Thyroid gland (tissue), 4 donors: ENCODE measurements around the gene CTDNEP1. TPM values are rescaled to one million over a fixed set of nuclear protein-coding genes. Genes with fewer than 3 reads are reported as not detected.

ENCODE experiments used
- DNase-seq, 2 donors: peaks; one replicate each; pipeline ENCODE4 v3.0.0-alpha.2; 2019
- H3K27ac ChIP-seq, 3 donors: fragments of 200-600 bp; sonication (generic); 1 replicate in 2 of 3; 2 replicates in 1 of 3; pipeline ENCODE4 v1.5.1; 2016 to 2019; ENCODE audit warnings: mild to moderate bottlenecking in 1 of 3, moderate library complexity in 1 of 3
- H3K27me3 ChIP-seq: fragments of 200-600 bp; sonication (generic); one replicate; pipeline ENCODE4 v1.5.1; 2019
- H3K36me3 ChIP-seq, 2 donors: fragments of 200-600 bp; sonication (generic); one replicate each; pipeline ENCODE4 v1.5.1; 2016 to 2019
- H3K4me1 ChIP-seq, 2 donors: fragments of 200-600 bp; sonication (generic); one replicate each; pipeline ENCODE4 v1.5.1; 2017 to 2019
- H3K4me3 ChIP-seq, 3 donors: fragments of 200-600 bp; sonication (generic); replicated peaks in 1 of 3; 1 replicate in 2 of 3; 2 replicates in 1 of 3; pipeline ENCODE4 v1.5.1; 2016; ENCODE audit warnings: mild to moderate bottlenecking in 1 of 3
- H3K9me3 ChIP-seq: fragments of 200-600 bp; sonication (generic); one replicate; pipeline ENCODE4 v1.5.1; 2017
- CTCF ChIP-seq, 6 experiments: fragments of 200-600 bp in 3 of 6; fragments of 450-650 bp in 3 of 6; sonication (generic) in 3 of 6; IDR thresholded peaks; one replicate each; pipeline ENCODE4 v1.5.1; 2016 to 2019; ENCODE audit warnings: antibody characterized with exemption in 6 of 6, mild to moderate bottlenecking in 2 of 6, inconsistent platforms in 1 of 6, moderate library complexity in 1 of 6
- POLR2A ChIP-seq, 2 donors: fragments of 450-650 bp; IDR thresholded peaks; one replicate each; pipeline ENCODE4 v1.6.1; 2017; ENCODE audit warnings: antibody characterized with exemption in 2 of 2, mild to moderate bottlenecking in 2 of 2, moderate library complexity in 1 of 2
- WGBS, 2 donors: methylation state at CpG; one replicate each; pipeline ENCODE4 v1.1.5; 2017; 5-methylcytosine and 5-hydroxymethylcytosine counted together
- intact Hi-C: fragments of 100-400 bp; cut with DNase I; formaldehyde crosslinking; loops from one replicate; pipeline ENCODE4 v1.15.1; 2023
- total RNA-seq, 4 donors: library from RNA; depleted of rRNA; stranded (reverse); fragments of >200 nt; gene quantifications; one replicate each; pipeline ENCODE4 v1.2.3, GENCODE V29; 2016

CTDNEP1 gene
- total RNA-seq, 4 donors from 2014 or later: 35.1 to 70.4 (median 48.4) TPM

- 2 to 3% methylated on average over 17 to 22 of the region's 55 CpGs for WGBS, 2 donors
Observed at GRCh38 chr17:7252176-7253043, 876 bp upstream of the CTDNEP1 start, which contains the start of gene ELP5. ELP5 (plus strand) TSS chr17:7252215; CDS start chr17:7252551, 336 bp downstream.

GRCh38 chr17:7250695-7251627 is 573 bp downstream of the CTDNEP1 start:
- Histone ChIP-seq H3K4me3 (peak overlapping the region; percentile 71 to 98 (median 86)), H3K36me3 (peaks cover 14 to 16% of the 10 kb centered on the region in 2 donors), H3K27me3 (no peaks in the 10 kb centered on the region), H3K9me3 (no peaks in the 10 kb centered on the region), H3K27ac (peak overlapping the region; percentile 98 to 100 (median 98)), H3K4me1 (peaks cover 20 to 32% of the 10 kb centered on the region in 2 donors)
- no peak for DNase-seq
- 2 to 4% methylated on average over 15 to 16 of the region's 55 CpGs for WGBS, 2 donors
- no peak for TF ChIP-seq POLR2A (IDR thresholded peaks at IDR 0.05)
- no peak for TF ChIP-seq CTCF (IDR thresholded peaks at IDR 0.05)
- intact Hi-C loops: no loop called here

More at GRCh38 chr17:7252176-7253043, 876 bp upstream of the CTDNEP1 start, which contains the start of gene ELP5:
- H3K36me3 ChIP-seq: peaks cover 13 to 24% of the 10 kb centered on the region in 2 donors
- TF ChIP-seq POLR2A (IDR thresholded peaks at IDR 0.05) (peak; percentile 39 to 77), CTCF (IDR thresholded peaks at IDR 0.05) (peak in 5 of 6 experiments; percentile 14 to 34 (median 25))
- peak; percentile 94 to 95 for DNase-seq
- H3K9me3 ChIP-seq: no peaks in the 10 kb centered on the region
- intact Hi-C loops: no loop called here
- H3K4me1 ChIP-seq: peaks cover 20 to 32% of the 10 kb centered on the region in 2 donors
- H3K4me3 ChIP-seq: peak within 1 kb of the TSS; percentile 71 to 98 (median 86)
- peak within 1 kb of the TSS; percentile 98 to 100 (median 98) for H3K27ac ChIP-seq
- no peaks in the 10 kb centered on the region for H3K27me3 ChIP-seq

GRCh38 chr17:7249830-7250229 is 1.7 kb downstream of the CTDNEP1 start:
- no peak for TF ChIP-seq POLR2A (IDR thresholded peaks at IDR 0.05)
- TF ChIP-seq CTCF (IDR thresholded peaks at IDR 0.05): no peak
- WGBS, 2 donors: 91 to 94% methylated on average over 7 of the region's 7 CpGs
- no peak for DNase-seq
- Histone ChIP-seq H3K4me3 (peak overlapping the region in 1 of 3 donors; percentile 98), H3K27ac (no peak overlapping the region), H3K4me1 (peaks cover 20 to 32% of the 10 kb centered on the region in 2 donors), H3K27me3 (no peaks in the 10 kb centered on the region), H3K36me3 (peaks cover 15 to 16% of the 10 kb centered on the region in 2 donors), H3K9me3 (no peaks in the 10 kb centered on the region)
- intact Hi-C loops: no loop called here

- Histone ChIP-seq H3K4me3 (no peak overlapping the region), H3K4me1 (peaks cover 20 to 32% of the 10 kb centered on the region in 2 donors), H3K9me3 (no peaks in the 10 kb centered on the region), H3K27ac (no peak overlapping the region), H3K27me3 (no peaks in the 10 kb centered on the region), H3K36me3 (peaks cover 16% of the 10 kb centered on the region in 2 donors)
- 88 to 94% methylated on average over 6 of the region's 6 CpGs for WGBS, 2 donors
- no peak for DNase-seq
- intact Hi-C loops: no loop called here
- TF ChIP-seq CTCF (IDR thresholded peaks at IDR 0.05): no peak
- no peak for TF ChIP-seq POLR2A (IDR thresholded peaks at IDR 0.05)
Observed at GRCh38 chr17:7249214-7249613, 2.3 kb downstream of the CTDNEP1 start.
